ENCODE results near the gene FCRLA. TPM values are rescaled to one million over a fixed set of nuclear protein-coding genes. Genes with fewer than 3 reads are reported as not detected.
A peak's percentile ranks its signal among the peaks of the same experiment; 100 is the strongest.

The FCRLA gene
- total RNA-seq, 1 experiment from 2014 or later = 924 TPM

DNA sequence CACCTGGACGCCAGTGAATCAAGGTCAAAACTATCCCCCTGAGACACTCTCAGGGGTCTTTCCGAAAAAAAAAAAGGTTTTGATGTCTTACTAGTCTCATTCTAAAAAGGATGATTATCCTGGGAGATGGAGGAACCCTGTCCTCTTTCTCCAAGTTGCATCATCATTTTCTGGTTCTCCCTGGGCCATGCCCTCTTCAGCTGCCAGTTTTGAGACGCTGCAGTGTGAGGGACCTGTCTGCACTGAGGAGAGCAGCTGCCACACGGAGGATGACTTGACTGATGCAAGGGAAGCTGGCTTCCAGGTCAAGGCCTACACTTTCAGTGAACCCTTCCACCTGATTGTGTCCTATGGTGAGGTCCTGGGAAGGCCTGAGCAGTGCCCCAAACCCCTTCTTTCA lies 3.5 kb downstream of the FCRLA start:
- peak overlapping the region; percentile 81 for H3K4me2 ChIP-seq (ENCODE audit: low read depth, low read length, poor library complexity, severe bottlenecking)
- H2AFZ ChIP-seq (ENCODE audit: low read length) = no peak overlapping the region
- peak overlapping the region; percentile 76 for H3K9ac ChIP-seq (ENCODE audit: low read length)
- peak overlapping the region; percentile 68; the same call in 1 of the 2 replicates for H3K4me3 ChIP-seq (ENCODE audit: low read length)
- DNase-seq = peak; percentile 71
- H4K20me1 ChIP-seq (ENCODE audit: insufficient read depth, low read depth, low read length) = no peaks in the 10 kb centered on the region
- H3K27me3 ChIP-seq (ENCODE audit: low read length) = no peaks in the 10 kb centered on the region
- H3K36me3 ChIP-seq (ENCODE audit: insufficient read depth, low read length) = peaks cover 41% of the 10 kb centered on the region
- peaks cover 86% of the 10 kb centered on the region for H3K4me1 ChIP-seq (ENCODE audit: low read length)
- peak overlapping the region; percentile 95 for H3K27ac ChIP-seq (ENCODE audit: low read length)
- no peaks in the 10 kb centered on the region for H3K9me2 ChIP-seq (replicated peaks; ENCODE audit: insufficient read depth, low read length)
- H3K79me2 ChIP-seq (ENCODE audit: low read length) = peaks cover 33% of the 10 kb centered on the region
- no peaks in the 10 kb centered on the region for H3K9me3 ChIP-seq (ENCODE audit: low read length)

DNA sequence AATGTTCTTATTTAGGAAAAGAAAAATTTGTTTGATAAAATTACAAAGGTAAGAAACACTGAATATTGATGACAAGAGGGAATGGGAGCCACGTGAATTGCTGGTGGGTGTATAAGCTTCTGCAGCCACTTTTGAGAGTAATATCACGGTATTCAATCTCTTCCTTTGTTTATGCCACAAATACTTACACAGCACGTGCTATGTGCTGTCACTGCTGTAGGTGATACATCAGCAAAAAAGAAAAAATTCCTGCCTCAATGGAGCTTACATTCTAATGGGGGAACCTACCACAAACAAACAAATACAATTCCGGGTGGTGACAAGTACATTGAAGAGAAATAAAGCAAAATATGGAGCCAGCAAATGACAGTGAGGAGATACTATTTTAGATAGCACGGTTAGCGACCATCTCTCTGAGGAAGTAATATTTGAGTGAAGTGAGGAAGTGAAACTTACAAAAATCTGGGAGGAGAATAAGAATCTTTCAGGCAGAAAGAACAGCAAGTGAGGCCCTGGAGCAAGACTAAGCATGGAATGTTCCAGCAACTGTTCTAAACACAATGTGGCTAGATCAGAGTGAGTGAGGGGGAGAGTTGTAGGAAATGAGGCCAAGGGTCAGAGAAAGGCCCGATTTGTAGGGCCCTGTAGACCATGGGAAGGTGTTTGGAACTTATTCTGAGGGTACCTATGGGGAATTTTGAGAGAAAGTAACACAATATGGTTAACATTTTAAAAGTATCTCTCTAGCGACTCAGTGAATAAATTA lies 11.7 kb downstream of the FCRLA start:
- Histone ChIP-seq H3K27ac (ENCODE audit: low read length) (peak overlapping the region; percentile 95), H3K79me2 (ENCODE audit: low read length) (peaks cover 21% of the 10 kb centered on the region), H3K4me1 (ENCODE audit: low read length) (peaks cover 97% of the 10 kb centered on the region), H4K20me1 (ENCODE audit: insufficient read depth, low read depth, low read length) (peaks cover 19% of the 10 kb centered on the region), H3K36me3 (ENCODE audit: insufficient read depth, low read length) (peaks cover 19% of the 10 kb centered on the region), H3K9me2 (replicated peaks; ENCODE audit: insufficient read depth, low read length) (no peaks in the 10 kb centered on the region), H3K27me3 (ENCODE audit: low read length) (no peaks in the 10 kb centered on the region), H2AFZ (ENCODE audit: low read length) (no peak overlapping the region), H3K9ac (ENCODE audit: low read length) (peak overlapping the region; percentile 66), H3K9me3 (ENCODE audit: low read length) (no peaks in the 10 kb centered on the region), H3K4me3 (ENCODE audit: low read length) (peak overlapping the region; percentile 43), H3K4me2 (ENCODE audit: low read depth, low read length, poor library complexity, severe bottlenecking) (peak overlapping the region; percentile 86)
- peak; percentile 98 for DNase-seq

DNA sequence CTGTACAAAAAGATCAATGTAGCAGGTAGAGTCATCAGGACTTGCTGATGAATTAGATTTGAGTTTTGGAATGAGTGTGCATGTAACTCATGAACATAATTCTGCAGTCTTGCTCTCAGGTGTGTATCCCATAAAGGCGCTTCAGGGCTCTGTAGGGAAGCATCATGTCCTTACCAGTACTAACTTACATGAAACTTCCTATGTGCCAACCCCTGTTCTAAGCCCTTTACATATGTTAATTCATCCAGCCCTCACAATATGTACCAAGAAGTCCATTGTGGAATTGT lies 12.2 kb downstream of the FCRLA start:
- Histone ChIP-seq H3K9ac (ENCODE audit: low read length) (peak overlapping the region; percentile 66), H3K4me3 (ENCODE audit: low read length) (peak overlapping the region; percentile 43), H3K9me3 (ENCODE audit: low read length) (no peaks in the 10 kb centered on the region), H4K20me1 (ENCODE audit: insufficient read depth, low read depth, low read length) (peaks cover 21% of the 10 kb centered on the region), H3K27ac (ENCODE audit: low read length) (peak overlapping the region; percentile 95), H3K79me2 (ENCODE audit: low read length) (peaks cover 22% of the 10 kb centered on the region), H3K4me1 (ENCODE audit: low read length) (peaks cover 100% of the 10 kb centered on the region), H2AFZ (ENCODE audit: low read length) (no peak overlapping the region), H3K36me3 (ENCODE audit: insufficient read depth, low read length) (peaks cover 23% of the 10 kb centered on the region), H3K27me3 (ENCODE audit: low read length) (no peaks in the 10 kb centered on the region), H3K4me2 (ENCODE audit: low read depth, low read length, poor library complexity, severe bottlenecking) (peak overlapping the region; percentile 86), H3K9me2 (replicated peaks; ENCODE audit: insufficient read depth, low read length) (no peaks in the 10 kb centered on the region)
- DNase-seq = peak; percentile 68

- H3K27me3 ChIP-seq (ENCODE audit: low read length) = no peaks in the 10 kb centered on the region
- peaks cover 32% of the 10 kb centered on the region for H3K36me3 ChIP-seq (ENCODE audit: insufficient read depth, low read length)
- H3K27ac ChIP-seq (ENCODE audit: low read length) = peak overlapping the region; percentile 95
- DNase-seq = peak; percentile 99
- H3K79me2 ChIP-seq (ENCODE audit: low read length) = peaks cover 22% of the 10 kb centered on the region
- peaks cover 100% of the 10 kb centered on the region for H3K4me1 ChIP-seq (ENCODE audit: low read length)
- H3K9me3 ChIP-seq (ENCODE audit: low read length) = no peaks in the 10 kb centered on the region
- H3K9ac ChIP-seq (ENCODE audit: low read length) = peak overlapping the region; percentile 80
- peaks cover 30% of the 10 kb centered on the region for H4K20me1 ChIP-seq (ENCODE audit: insufficient read depth, low read depth, low read length)
- H3K4me2 ChIP-seq (ENCODE audit: low read depth, low read length, poor library complexity, severe bottlenecking) = peak overlapping the region; percentile 86
- H3K4me3 ChIP-seq (ENCODE audit: low read length) = peak overlapping the region; percentile 70
- H3K9me2 ChIP-seq (replicated peaks; ENCODE audit: insufficient read depth, low read length) = no peaks in the 10 kb centered on the region
- H2AFZ ChIP-seq (ENCODE audit: low read length) = no peak overlapping the region
Observed at GRCh38 chr1:161720422-161720821, 13.4 kb downstream of the FCRLA start.

- Histone ChIP-seq H3K27ac (ENCODE audit: low read length) (peak within 1 kb of the TSS; percentile 95), H3K9me3 (ENCODE audit: low read length) (no peaks in the 10 kb centered on the region), H3K27me3 (ENCODE audit: low read length) (no peaks in the 10 kb centered on the region), H3K4me2 (ENCODE audit: low read depth, low read length, poor library complexity, severe bottlenecking) (peak within 1 kb of the TSS; percentile 86), H3K79me2 (ENCODE audit: low read length) (peaks cover 22% of the 10 kb centered on the region), H3K36me3 (ENCODE audit: insufficient read depth, low read length) (peaks cover 39% of the 10 kb centered on the region), H4K20me1 (ENCODE audit: insufficient read depth, low read depth, low read length) (peaks cover 36% of the 10 kb centered on the region), H2AFZ (ENCODE audit: low read length) (no peak within 1 kb of the TSS), H3K9ac (ENCODE audit: low read length) (peak within 1 kb of the TSS; percentile 80), H3K9me2 (replicated peaks; ENCODE audit: insufficient read depth, low read length) (no peaks in the 10 kb centered on the region), H3K4me3 (ENCODE audit: low read length) (peak within 1 kb of the TSS; percentile 70), H3K4me1 (ENCODE audit: low read length) (peaks cover 100% of the 10 kb centered on the region)
- peak; percentile 95 for DNase-seq
Observed at GRCh38 chr1:161720956-161721737, 14.1 kb downstream of the FCRLA start, which contains the start of gene FCRLB. Gene FCRLB (plus strand): TSS chr1:161721544. CDS start chr1:161722673, 1,129 bp downstream.

DNA sequence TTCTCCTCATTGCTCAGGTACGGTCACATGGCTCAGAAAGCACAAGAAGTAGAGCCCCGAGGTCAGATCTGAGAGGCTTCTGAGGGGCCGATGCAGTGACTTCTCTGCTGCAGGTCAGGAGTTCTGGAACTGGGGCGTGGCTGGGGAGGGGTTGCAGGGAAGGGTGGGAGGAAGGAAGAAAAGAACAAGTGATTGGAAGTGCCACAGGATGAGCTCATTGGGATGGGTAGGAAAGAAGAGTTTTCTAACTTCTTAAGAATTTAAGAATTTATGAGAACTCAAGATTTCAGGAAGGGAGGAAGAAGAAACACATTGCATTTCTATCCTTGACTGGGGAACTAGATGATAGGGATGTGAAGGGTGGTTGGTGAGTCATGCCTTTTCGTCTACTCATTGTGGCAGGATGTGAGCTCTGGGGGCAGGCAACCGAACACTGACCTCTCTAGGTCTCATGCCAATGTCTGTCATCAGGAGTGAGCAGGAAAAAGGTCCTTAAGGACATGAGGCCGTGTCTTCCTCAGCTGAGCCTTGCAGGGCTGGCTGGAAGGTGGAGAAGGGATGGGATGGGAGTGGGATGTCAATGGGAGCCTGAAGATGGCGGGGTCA lies 14.8 kb downstream of the FCRLA start:
- H3K4me1 ChIP-seq (ENCODE audit: low read length) = peaks cover 100% of the 10 kb centered on the region
- no peaks in the 10 kb centered on the region for H3K9me2 ChIP-seq (replicated peaks; ENCODE audit: insufficient read depth, low read length)
- peak overlapping the region; percentile 86 for H3K4me2 ChIP-seq (ENCODE audit: low read depth, low read length, poor library complexity, severe bottlenecking)
- no peaks in the 10 kb centered on the region for H3K27me3 ChIP-seq (ENCODE audit: low read length)
- peak overlapping the region; percentile 95 for H3K27ac ChIP-seq (ENCODE audit: low read length)
- peaks cover 42% of the 10 kb centered on the region for H4K20me1 ChIP-seq (ENCODE audit: insufficient read depth, low read depth, low read length)
- peaks cover 43% of the 10 kb centered on the region for H3K36me3 ChIP-seq (ENCODE audit: insufficient read depth, low read length)
- peak; percentile 85 for DNase-seq
- peak overlapping the region; percentile 80 for H3K9ac ChIP-seq (ENCODE audit: low read length)
- H2AFZ ChIP-seq (ENCODE audit: low read length) = no peak overlapping the region
- H3K79me2 ChIP-seq (ENCODE audit: low read length) = peaks cover 22% of the 10 kb centered on the region
- peak overlapping the region; percentile 70 for H3K4me3 ChIP-seq (ENCODE audit: low read length)
- H3K9me3 ChIP-seq (ENCODE audit: low read length) = no peaks in the 10 kb centered on the region

DNA sequence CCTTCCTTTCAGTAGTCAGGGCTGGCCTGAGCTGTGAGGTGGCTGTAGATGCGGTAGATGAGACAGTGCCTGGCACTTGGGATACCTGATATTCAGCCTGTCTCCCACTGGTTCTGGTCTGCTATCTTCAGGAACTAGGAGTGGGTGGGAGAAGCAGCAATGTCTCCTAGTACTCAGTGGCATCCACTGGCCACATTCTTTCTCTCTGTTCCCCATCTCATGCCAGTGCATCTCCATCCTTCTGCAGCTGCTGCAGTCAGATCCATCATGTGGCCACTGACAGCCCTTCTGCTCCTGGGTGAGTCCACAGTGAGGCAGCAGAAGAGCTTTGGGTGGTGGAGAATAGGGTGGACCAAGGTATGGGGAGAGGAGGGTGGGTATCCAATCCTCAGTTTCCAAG lies 15.4 kb downstream of the FCRLA start:
- Histone ChIP-seq H3K9me2 (replicated peaks; ENCODE audit: insufficient read depth, low read length) (no peaks in the 10 kb centered on the region), H3K4me2 (ENCODE audit: low read depth, low read length, poor library complexity, severe bottlenecking) (peak overlapping the region; percentile 86), H4K20me1 (ENCODE audit: insufficient read depth, low read depth, low read length) (peaks cover 45% of the 10 kb centered on the region), H3K27me3 (ENCODE audit: low read length) (no peaks in the 10 kb centered on the region), H3K79me2 (ENCODE audit: low read length) (peaks cover 22% of the 10 kb centered on the region), H3K9ac (ENCODE audit: low read length) (peak overlapping the region; percentile 80), H3K4me1 (ENCODE audit: low read length) (peaks cover 98% of the 10 kb centered on the region), H3K27ac (ENCODE audit: low read length) (peak overlapping the region; percentile 95), H2AFZ (ENCODE audit: low read length) (no peak overlapping the region), H3K4me3 (ENCODE audit: low read length) (peak overlapping the region; percentile 70), H3K9me3 (ENCODE audit: low read length) (no peaks in the 10 kb centered on the region), H3K36me3 (ENCODE audit: insufficient read depth, low read length) (peaks cover 47% of the 10 kb centered on the region)
- DNase-seq = peak; percentile 74
